Caco-2 (cell line): Measurements from ENCODE around the gene ERBB4. TPM values are rescaled to one million over a fixed set of nuclear protein-coding genes. Genes with fewer than 3 reads are reported as not detected.

Experiments used
- BruUV-seq: library from RNA; stranded (reverse); fragments of 400-500 nt; replicated peaks from 2 replicates; lab custom pipeline; 2021; lab: Mats Ljungman, UMichigan
- CTCF ChIA-PET: fragments of 300-600 bp; sonication (Branson Sonifier 250); formaldehyde crosslinking; loops from one replicate; lab custom pipeline; 2022; ENCODE audit warnings: antibody characterized with exemption; lab: Charles Lee
- POLR2A ChIA-PET: fragments of 300-600 bp; sonication (Branson Sonifier 250); formaldehyde crosslinking; loops from one replicate; lab custom pipeline; 2022; ENCODE audit warnings: antibody characterized with exemption; lab: Charles Lee
- DNase-seq, 2 experiments: peaks; one replicate each; pipeline versions ENCODE4 v3.0.0 to v3.0.0-alpha.2; 2020 to 2022
- H3K27me3 ChIP-seq: replicated peaks from 2 replicates; pipeline ENCODE4 v1.6.0; 2011; ENCODE audit warnings: low read length; ENCODE audit not compliant: control insufficient read depth, insufficient read depth
- H3K36me3 ChIP-seq: 2 replicates; pipeline ENCODE4 v1.5.1; 2011; ENCODE audit warnings: low read length; ENCODE audit not compliant: control insufficient read depth, insufficient read depth
- H3K4me1 ChIP-seq: fragments of 250-450 bp; sonication (Bioruptor Pico); 2 replicates; pipeline ENCODE4 v1.5.1; 2020; ENCODE audit warnings: mild to moderate bottlenecking
- H3K4me3 ChIP-seq: 2 replicates; pipeline ENCODE4 v1.5.1; 2011; ENCODE audit warnings: low read depth, mild to moderate bottlenecking, control low read depth, low read length
- H3K9me3 ChIP-seq: fragments of 250-450 bp; sonication (Bioruptor Pico); 2 replicates; pipeline ENCODE4 v1.5.1; 2020; ENCODE audit warnings: mild to moderate bottlenecking, moderate library complexity
- H3K27ac Mint-ChIP-seq: one replicate; pipeline ENCODE4 v1.8.0; 2022; ENCODE audit warnings: mixed read lengths; ENCODE audit not compliant: unreplicated experiment
- H3K27me3 Mint-ChIP-seq: one replicate; pipeline ENCODE4 v1.8.0; 2022; ENCODE audit warnings: mixed read lengths; ENCODE audit not compliant: insufficient read depth, unreplicated experiment
- H3K36me3 Mint-ChIP-seq: one replicate; pipeline ENCODE4 v1.8.0; 2022; ENCODE audit warnings: mild to moderate bottlenecking, mixed read lengths; ENCODE audit not compliant: insufficient read depth, unreplicated experiment
- H3K4me1 Mint-ChIP-seq: one replicate; pipeline ENCODE4 v1.8.0; 2022; ENCODE audit warnings: low read depth, mixed read lengths; ENCODE audit not compliant: unreplicated experiment
- H3K4me3 Mint-ChIP-seq: one replicate; pipeline ENCODE4 v1.8.0; 2022; ENCODE audit warnings: mild to moderate bottlenecking, moderate library complexity, mixed read lengths; ENCODE audit not compliant: unreplicated experiment
- H3K9me3 Mint-ChIP-seq: one replicate; pipeline ENCODE4 v1.8.0; 2022; ENCODE audit warnings: mixed read lengths; ENCODE audit not compliant: unreplicated experiment
- intact Hi-C: fragments of 100-400 bp; cut with micrococcal nuclease; formaldehyde crosslinking; loops from one replicate; pipeline ENCODE4 v1.10.0; 2022; ENCODE audit not compliant: unreplicated experiment
- total RNA-seq: library from RNA; stranded (reverse); gene quantifications from 2 replicates; pipeline ENCODE4 v1.2.3, GENCODE V29; 2022
- TF ChIP-seq, protein P1 (sequence below), 2 experiments: fragments of 200-600 bp in 1 of 2; IDR thresholded peaks; 1 replicate in 1 of 2; 2 replicates in 1 of 2; pipeline versions ENCODE4 v1.5.1 to v1.8.0; 2011 to 2022; ENCODE audit warnings: antibody characterized with exemption in 1 of 2, control low read depth in 1 of 2, inconsistent platforms in 1 of 2, low read depth in 1 of 2, low read length in 1 of 2, mild to moderate bottlenecking in 1 of 2, moderate library complexity in 1 of 2; ENCODE audit not compliant: insufficient read depth in 1 of 2, severe bottlenecking in 1 of 2, unreplicated experiment in 1 of 2

Gene ERBB4
- total RNA-seq, 1 experiment from 2014 or later: not detected

DNA sequence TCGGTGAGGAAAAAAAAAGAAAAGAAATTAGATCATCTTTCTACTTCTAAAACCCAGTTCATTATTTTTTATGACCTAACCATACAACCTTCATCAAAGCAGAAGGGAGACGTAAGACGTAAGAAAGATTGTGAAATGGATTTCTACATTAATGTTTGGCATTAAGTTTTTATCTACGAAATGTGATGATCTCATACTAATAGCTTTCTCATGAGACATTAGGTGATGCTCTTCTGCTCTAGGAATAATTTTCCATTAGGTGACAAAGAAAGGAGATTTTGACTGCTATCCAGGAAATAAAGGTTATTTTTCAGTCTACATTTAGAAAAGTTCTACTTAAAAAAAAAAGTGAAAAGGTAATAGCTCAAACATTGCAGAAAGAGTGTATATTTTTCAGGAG, 748.6 kb downstream of the ERBB4 start:
- Mint-ChIP-seq H3K27me3 (no peaks in the 10 kb centered on the region), H3K27ac (no peak overlapping the region)

DNA sequence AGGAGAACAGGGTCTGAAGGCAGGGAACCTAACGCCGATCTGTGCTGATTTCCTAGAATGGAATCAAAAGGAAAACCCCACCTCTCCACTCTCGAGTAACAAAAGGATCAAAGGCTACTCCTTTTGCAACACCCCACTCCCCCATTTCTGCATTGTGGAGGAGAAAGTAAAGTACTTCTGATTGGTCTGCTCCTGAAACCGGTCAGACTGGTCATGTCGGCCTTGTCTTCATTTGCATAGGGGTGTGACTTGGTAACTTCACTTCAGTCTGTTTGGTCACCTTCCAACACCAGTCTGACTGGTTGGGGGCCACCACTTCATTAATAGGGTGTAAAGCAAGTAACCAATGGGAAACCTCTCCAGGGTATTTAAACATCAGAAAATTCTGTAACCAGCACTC, 771.9 kb downstream of the ERBB4 start:
- Mint-ChIP-seq H3K27me3 (no peaks in the 10 kb centered on the region), H3K4me1 (no peaks in the 10 kb centered on the region), H3K27ac (no peak overlapping the region), H3K9me3 (peaks cover 21% of the 10 kb centered on the region), H3K36me3 (no peaks in the 10 kb centered on the region), H3K4me3 (peak overlapping the region; percentile 59)
- H3K36me3 ChIP-seq: no peaks in the 10 kb centered on the region
- no peak overlapping the region for H3K4me3 ChIP-seq
- no peaks in the 10 kb centered on the region for H3K27me3 ChIP-seq
- TF ChIP-seq, protein P1, sequence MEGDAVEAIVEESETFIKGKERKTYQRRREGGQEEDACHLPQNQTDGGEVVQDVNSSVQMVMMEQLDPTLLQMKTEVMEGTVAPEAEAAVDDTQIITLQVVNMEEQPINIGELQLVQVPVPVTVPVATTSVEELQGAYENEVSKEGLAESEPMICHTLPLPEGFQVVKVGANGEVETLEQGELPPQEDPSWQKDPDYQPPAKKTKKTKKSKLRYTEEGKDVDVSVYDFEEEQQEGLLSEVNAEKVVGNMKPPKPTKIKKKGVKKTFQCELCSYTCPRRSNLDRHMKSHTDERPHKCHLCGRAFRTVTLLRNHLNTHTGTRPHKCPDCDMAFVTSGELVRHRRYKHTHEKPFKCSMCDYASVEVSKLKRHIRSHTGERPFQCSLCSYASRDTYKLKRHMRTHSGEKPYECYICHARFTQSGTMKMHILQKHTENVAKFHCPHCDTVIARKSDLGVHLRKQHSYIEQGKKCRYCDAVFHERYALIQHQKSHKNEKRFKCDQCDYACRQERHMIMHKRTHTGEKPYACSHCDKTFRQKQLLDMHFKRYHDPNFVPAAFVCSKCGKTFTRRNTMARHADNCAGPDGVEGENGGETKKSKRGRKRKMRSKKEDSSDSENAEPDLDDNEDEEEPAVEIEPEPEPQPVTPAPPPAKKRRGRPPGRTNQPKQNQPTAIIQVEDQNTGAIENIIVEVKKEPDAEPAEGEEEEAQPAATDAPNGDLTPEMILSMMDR (IDR thresholded peaks at IDR 0.05; ENCODE audit: insufficient read depth in 1 of 2, low read depth in 1 of 2, low read length in 1 of 2, severe bottlenecking in 1 of 2, unreplicated experiment in 1 of 2): no peak
- H3K4me1 ChIP-seq: no peaks in the 10 kb centered on the region; the same call in 1 of the 2 replicates
- BruUV-seq: no TSS peak
- intact Hi-C loops: no loop called here
- no peaks in the 10 kb centered on the region for H3K9me3 ChIP-seq
- POLR2A ChIA-PET: no interaction called here
- peak; percentile 59 to 71 for DNase-seq
- CTCF ChIA-PET: no interaction called here

More for the DNA sequence above, 748.6 kb downstream of the ERBB4 start:
- ChIA-PET CTCF (no interaction called here), POLR2A (no interaction called here)
- no peaks in the 10 kb centered on the region for H3K27me3 ChIP-seq
- TF ChIP-seq, protein P1 (IDR thresholded peaks at IDR 0.05; ENCODE audit: insufficient read depth in 1 of 2, low read depth in 1 of 2, low read length in 1 of 2, severe bottlenecking in 1 of 2, unreplicated experiment in 1 of 2): no peak
- H3K36me3 Mint-ChIP-seq: no peaks in the 10 kb centered on the region
- no peaks in the 10 kb centered on the region for H3K9me3 ChIP-seq
- H3K36me3 ChIP-seq: no peaks in the 10 kb centered on the region
- intact Hi-C loops: no loop called here
- no peak overlapping the region for H3K4me3 ChIP-seq
- DNase-seq: no peak
- BruUV-seq: no TSS peak
- no peaks in the 10 kb centered on the region for H3K4me1 Mint-ChIP-seq
- H3K4me3 Mint-ChIP-seq: no peak overlapping the region
- no peaks in the 10 kb centered on the region for H3K4me1 ChIP-seq
- no peaks in the 10 kb centered on the region for H3K9me3 Mint-ChIP-seq

DNA sequence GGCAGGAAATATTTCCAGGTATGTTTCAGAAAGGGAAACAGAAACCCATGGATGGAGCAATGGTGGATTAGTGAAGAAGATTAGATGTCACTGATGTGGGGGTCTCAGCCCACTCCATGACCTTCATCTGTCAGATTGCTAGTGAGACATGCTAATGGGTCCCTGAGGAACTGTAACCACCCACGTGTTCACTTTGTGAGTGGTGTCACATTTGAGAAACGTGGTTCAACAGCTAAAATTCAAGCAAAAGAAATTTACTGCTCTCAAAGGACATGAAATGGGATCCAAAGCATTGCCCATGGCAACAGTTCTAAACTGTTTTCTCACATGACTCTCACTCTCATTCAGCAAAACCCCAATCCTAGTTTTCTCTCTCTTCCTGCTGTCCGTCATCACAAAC, 776.1 kb downstream of the ERBB4 start:
- H3K9me3 ChIP-seq: no peaks in the 10 kb centered on the region
- TF ChIP-seq, protein P1 (IDR thresholded peaks at IDR 0.05; ENCODE audit: insufficient read depth in 1 of 2, low read depth in 1 of 2, low read length in 1 of 2, severe bottlenecking in 1 of 2, unreplicated experiment in 1 of 2): no peak
- DNase-seq: no peak
- intact Hi-C loops: no loop called here
- ChIA-PET CTCF (no interaction called here), POLR2A (no interaction called here)
- no TSS peak for BruUV-seq
- H3K27me3 Mint-ChIP-seq: peaks cover 7% of the 10 kb centered on the region
- no peak overlapping the region for H3K4me3 Mint-ChIP-seq
- H3K36me3 ChIP-seq: no peaks in the 10 kb centered on the region
- no peak overlapping the region for H3K27ac Mint-ChIP-seq
- no peaks in the 10 kb centered on the region for H3K36me3 Mint-ChIP-seq
- peaks cover 3% of the 10 kb centered on the region for H3K9me3 Mint-ChIP-seq
- no peaks in the 10 kb centered on the region; the same call in 1 of the 2 replicates for H3K4me1 ChIP-seq
- H3K27me3 ChIP-seq: no peaks in the 10 kb centered on the region
- H3K4me3 ChIP-seq: no peak overlapping the region
- no peaks in the 10 kb centered on the region for H3K4me1 Mint-ChIP-seq
